Measurements from ENCODE around the gene ZNF574. TPM values are rescaled to one million over a fixed set of nuclear protein-coding genes. Genes with fewer than 3 reads are reported as not detected.

The ZNF574 gene
- total and polyA plus RNA-seq, 2 donors (not counting 3 experiments of a cell fraction or from before 2014, with no cell fraction given) = 13.6 to 15.3 TPM

DNA sequence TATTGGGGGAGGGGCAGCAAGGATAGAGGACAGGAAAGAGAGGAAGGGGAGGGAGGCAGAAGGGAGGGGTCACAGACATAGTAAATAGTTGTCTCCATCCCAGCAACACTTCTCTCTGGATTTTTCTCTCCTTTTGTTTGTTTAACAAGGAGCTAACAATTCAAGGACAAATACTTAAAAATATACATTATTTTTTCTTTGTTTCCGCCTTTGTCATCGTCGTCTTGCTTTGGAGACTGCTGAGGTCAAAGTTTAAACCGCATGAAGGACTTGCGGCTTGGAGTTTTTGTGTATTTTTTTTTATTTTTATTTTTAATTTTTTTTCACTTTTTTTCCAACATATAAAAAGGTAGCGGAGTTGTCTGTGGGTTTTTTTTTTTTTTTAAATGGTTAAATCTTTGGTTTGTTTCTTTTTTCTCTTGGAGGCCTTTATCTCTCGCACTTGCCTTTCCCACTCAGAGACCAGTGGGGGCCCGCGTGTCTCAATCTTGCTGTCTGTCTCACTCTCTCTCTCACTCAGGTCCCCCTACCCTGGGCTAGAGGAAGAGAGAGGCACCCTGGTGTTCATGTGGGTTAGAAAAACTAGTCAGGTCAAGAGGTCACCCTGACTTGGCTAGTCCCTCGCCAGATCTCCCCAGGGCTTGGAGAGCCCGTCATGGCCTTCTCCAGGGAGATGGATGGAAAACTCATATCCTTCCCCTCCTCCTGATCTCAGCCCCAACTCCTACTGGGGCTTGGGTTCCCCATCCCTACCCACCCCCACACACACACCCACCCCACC lies 11.0 kb downstream of the ZNF574 start:
- no peak for DNase-seq (ENCODE audit: low read depth, low spot score)
- ChIA-PET POLR2A (no interaction called here), CTCF (no interaction called here)
- TF ChIP-seq EZH2 (IDR thresholded peaks at IDR 0.05; ENCODE audit: borderline replicate concordance, low read depth, low read length, severe bottlenecking) (no peak), GATA2 (IDR thresholded peaks at IDR 0.05; ENCODE audit: insufficient read depth, insufficient read length, low read depth, low read length) (no peak), POLR2AphosphoS5 (IDR thresholded peaks at IDR 0.05; ENCODE audit: insufficient read depth, low read depth, low read length) (no peak), CTCF (IDR thresholded peaks at IDR 0.05; ENCODE audit: extremely low read depth in 1 of 2, insufficient read depth in 1 of 2, low read depth in 1 of 2, low read length in 2 of 2) (no peak), MAX (IDR thresholded peaks at IDR 0.05; ENCODE audit: insufficient read depth, insufficient read length) (no peak), JUN (IDR thresholded peaks at IDR 0.05; ENCODE audit: borderline replicate concordance, insufficient read depth, insufficient read length, low read depth) (no peak), MYC (IDR thresholded peaks at IDR 0.05; ENCODE audit: low read depth, low read length) (no peak), FOS (IDR thresholded peaks at IDR 0.05; ENCODE audit: borderline replicate concordance, insufficient read depth, low read length) (no peak), POLR2A (IDR thresholded peaks at IDR 0.05; ENCODE audit: low read depth, low read length) (no peak)
- H3K4me1 ChIP-seq (ENCODE audit: control insufficient read depth, extremely low read depth, insufficient read depth, low read length) = peaks cover 18% of the 10 kb centered on the region
- no peaks in the 10 kb centered on the region for H3K9me1 ChIP-seq (replicated peaks; ENCODE audit: control insufficient read depth, extremely low read depth, insufficient read depth, low read length)
- no peaks in the 10 kb centered on the region for H3K36me3 ChIP-seq (ENCODE audit: control insufficient read depth in 2 of 2, extremely low read depth in 1 of 2, insufficient read depth in 2 of 2, low read length in 2 of 2)
- FAIRE-seq = no peak
- no peaks in the 10 kb centered on the region for H3K9me3 ChIP-seq (replicated peaks; ENCODE audit: control insufficient read depth, insufficient read depth, low read length)
- BruUV-seq (replicated peaks) = no TSS peak
- H2AFZ ChIP-seq (ENCODE audit: low read depth, low read length) = no peak overlapping the region
- H4K20me1 ChIP-seq (replicated peaks; ENCODE audit: control insufficient read depth, extremely low read depth, insufficient read depth, low read length) = no peaks in the 10 kb centered on the region
- peaks cover 2% of the 10 kb centered on the region for H3K79me2 ChIP-seq (ENCODE audit: control insufficient read depth, insufficient read depth, low read length)
- H3K9ac ChIP-seq (replicated peaks; ENCODE audit: extremely low read depth, insufficient read depth, low read length) = no peak overlapping the region
- intact Hi-C loops (cut with micrococcal nuclease) = no loop called here
- H3K27me3 ChIP-seq (ENCODE audit: control insufficient read depth in 2 of 2, insufficient read depth in 2 of 2, low read length in 2 of 2) = no peaks in the 10 kb centered on the region
- dilution Hi-C loops (cut with MboI; ENCODE audit: extremely low pct_ligation_motif_present, low sequenced_read_pairs) = no loop called here
- no peak overlapping the region for H3K4me3 ChIP-seq (replicated peaks in 1 of 3; ENCODE audit: insufficient read depth in 1 of 3, low read depth in 1 of 3, low read length in 3 of 3)
- no peak overlapping the region for H3K4me2 ChIP-seq (ENCODE audit: insufficient read depth, low read length)
- no peak overlapping the region for H3K27ac ChIP-seq (ENCODE audit: insufficient read depth, low read depth, low read length)

Measured in endothelial cell of umbilical vein (primary cell).